H1 (cell line): ENCODE data around the gene STARD8.

ENCODE experiments used
- ATF3 ChIP-seq: IDR thresholded peaks from 2 replicates; pipeline ENCODE4 v1.6.1; 2011; ENCODE audit warnings: low read depth, mild to moderate bottlenecking, low read length; ENCODE audit not compliant: insufficient read depth
- CTCF ChIP-seq, 3 experiments: IDR thresholded peaks; 1 replicate in 2 of 3; 2 replicates in 1 of 3; pipeline versions ENCODE4 v1.5.1 to v1.6.1; 2011; ENCODE audit warnings: low read length in 3 of 3, mild to moderate bottlenecking in 3 of 3, inconsistent platforms in 2 of 3, low read depth in 1 of 3, moderate library complexity in 1 of 3; ENCODE audit not compliant: insufficient read depth in 1 of 3; ENCODE audit errors: control extremely low read depth in 1 of 3
- NRF1 ChIP-seq: IDR thresholded peaks from 2 replicates; pipeline ENCODE4 v1.6.1; 2011; ENCODE audit warnings: mild to moderate bottlenecking, low read depth, low read length, improper control_type of control experiment
- SP1 ChIP-seq: IDR thresholded peaks from 2 replicates; pipeline ENCODE4 v1.6.1; 2011; ENCODE audit warnings: low read depth, low read length
- TF ChIP-seq, protein P1 (sequence below): IDR thresholded peaks from 2 replicates; pipeline ENCODE4 v1.6.1; 2012; ENCODE audit warnings: inconsistent platforms

DNA sequence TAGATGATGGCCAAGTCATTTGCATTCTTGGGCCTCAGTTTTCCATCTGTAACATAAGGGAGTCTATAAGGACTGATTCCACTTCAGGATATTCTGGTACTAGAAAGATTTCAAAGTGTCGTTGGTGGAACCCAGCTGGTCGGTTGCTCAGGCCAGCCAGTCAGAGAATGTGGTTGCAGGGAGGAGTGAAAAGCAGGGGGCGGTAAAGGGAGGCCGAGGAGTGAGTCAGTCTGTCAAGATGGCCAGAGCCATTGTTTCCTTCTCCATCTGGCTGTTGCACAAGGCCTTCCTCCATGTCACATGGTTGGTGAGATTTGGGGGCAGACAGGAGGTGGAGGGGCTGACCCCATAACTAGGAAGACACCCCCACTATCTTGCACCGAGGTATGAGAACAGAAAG is 38.2 kb downstream of the STARD8 start:
- peak; percentile 7 to 39 (median 30); a peak in 2 of 4 replicates for TF ChIP-seq CTCF (IDR thresholded peaks at IDR 0.05; ENCODE audit: control extremely low read depth in 1 of 3, insufficient read depth in 1 of 3, low read depth in 1 of 3, low read length in 3 of 3)
- TF ChIP-seq, protein P1, sequence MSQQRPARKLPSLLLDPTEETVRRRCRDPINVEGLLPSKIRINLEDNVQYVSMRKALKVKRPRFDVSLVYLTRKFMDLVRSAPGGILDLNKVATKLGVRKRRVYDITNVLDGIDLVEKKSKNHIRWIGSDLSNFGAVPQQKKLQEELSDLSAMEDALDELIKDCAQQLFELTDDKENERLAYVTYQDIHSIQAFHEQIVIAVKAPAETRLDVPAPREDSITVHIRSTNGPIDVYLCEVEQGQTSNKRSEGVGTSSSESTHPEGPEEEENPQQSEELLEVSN: no peak
- TF ChIP-seq NRF1: no peak
- TF ChIP-seq ATF3: no peak
- no peak for TF ChIP-seq SP1
